WERI-Rb-1 (cell line): ENCODE measurements around the gene TCF12.
A peak's percentile ranks its signal among the peaks of the same experiment; 100 is the strongest.

ENCODE experiments used
- DNase-seq: peaks from one replicate; pipeline ENCODE4 v3.0.0-alpha.2; 2020
- H3K27ac ChIP-seq: fragments of 250-450 bp; sonication (Bioruptor Pico); 2 replicates; pipeline ENCODE4 v1.5.1; 2020; ENCODE audit warnings: mild to moderate bottlenecking, moderate library complexity
- H3K27me3 ChIP-seq: fragments of 250-450 bp; sonication (Bioruptor Pico); 2 replicates; pipeline ENCODE4 v1.5.1; 2021; ENCODE audit warnings: mild to moderate bottlenecking, low read depth, moderate library complexity; ENCODE audit not compliant: insufficient read depth, severe bottlenecking
- H3K36me3 ChIP-seq: fragments of 250-450 bp; sonication (Bioruptor Pico); 2 replicates; pipeline ENCODE4 v1.5.1; 2020; ENCODE audit warnings: mild to moderate bottlenecking, moderate library complexity
- H3K4me3 ChIP-seq: 2 replicates; pipeline ENCODE4 v1.5.1; 2011; ENCODE audit warnings: low read depth, mild to moderate bottlenecking, control low read depth, low read length
- H3K9me3 ChIP-seq: fragments of 250-450 bp; sonication (Bioruptor Pico); 2 replicates; pipeline ENCODE4 v1.5.1; 2021; ENCODE audit warnings: mild to moderate bottlenecking, moderate library complexity; ENCODE audit not compliant: severe bottlenecking
- TF ChIP-seq, protein P1 (sequence below): IDR thresholded peaks from 2 replicates; pipeline ENCODE4 v1.5.1; 2011; ENCODE audit warnings: low read depth, mild to moderate bottlenecking, control low read depth, inconsistent platforms, low read length

TCF12 gene

DNA sequence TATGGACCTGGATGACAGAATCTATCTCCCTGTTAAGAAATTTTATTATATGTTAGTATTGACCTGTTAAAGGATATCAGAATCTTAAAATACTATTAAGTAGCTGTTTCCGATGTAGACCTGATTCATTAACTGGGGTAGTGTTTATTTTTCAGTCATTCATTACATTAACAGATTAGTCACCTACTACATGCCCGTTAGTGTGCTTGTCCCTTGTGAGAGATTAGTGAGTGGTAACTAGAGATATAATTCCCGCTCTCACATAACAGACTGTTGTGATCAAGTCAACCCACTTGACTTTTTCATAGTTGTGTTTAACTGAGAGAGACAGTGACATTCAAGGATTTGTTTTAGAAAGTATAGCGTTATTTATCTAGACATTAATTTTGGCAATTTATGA, 166.8 kb downstream of the TCF12 start:
- DNase-seq, result no peak
- H3K4me3 ChIP-seq, result no peak overlapping the region; the same call in 1 of the 2 replicates
- TF ChIP-seq, protein P1, sequence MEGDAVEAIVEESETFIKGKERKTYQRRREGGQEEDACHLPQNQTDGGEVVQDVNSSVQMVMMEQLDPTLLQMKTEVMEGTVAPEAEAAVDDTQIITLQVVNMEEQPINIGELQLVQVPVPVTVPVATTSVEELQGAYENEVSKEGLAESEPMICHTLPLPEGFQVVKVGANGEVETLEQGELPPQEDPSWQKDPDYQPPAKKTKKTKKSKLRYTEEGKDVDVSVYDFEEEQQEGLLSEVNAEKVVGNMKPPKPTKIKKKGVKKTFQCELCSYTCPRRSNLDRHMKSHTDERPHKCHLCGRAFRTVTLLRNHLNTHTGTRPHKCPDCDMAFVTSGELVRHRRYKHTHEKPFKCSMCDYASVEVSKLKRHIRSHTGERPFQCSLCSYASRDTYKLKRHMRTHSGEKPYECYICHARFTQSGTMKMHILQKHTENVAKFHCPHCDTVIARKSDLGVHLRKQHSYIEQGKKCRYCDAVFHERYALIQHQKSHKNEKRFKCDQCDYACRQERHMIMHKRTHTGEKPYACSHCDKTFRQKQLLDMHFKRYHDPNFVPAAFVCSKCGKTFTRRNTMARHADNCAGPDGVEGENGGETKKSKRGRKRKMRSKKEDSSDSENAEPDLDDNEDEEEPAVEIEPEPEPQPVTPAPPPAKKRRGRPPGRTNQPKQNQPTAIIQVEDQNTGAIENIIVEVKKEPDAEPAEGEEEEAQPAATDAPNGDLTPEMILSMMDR, result no peak
- peak overlapping the region; percentile 71 for H3K27ac ChIP-seq
- H3K27me3 ChIP-seq, result no peaks in the 10 kb centered on the region
- H3K36me3 ChIP-seq, result no peaks in the 10 kb centered on the region
- H3K9me3 ChIP-seq, result no peaks in the 10 kb centered on the region

DNA sequence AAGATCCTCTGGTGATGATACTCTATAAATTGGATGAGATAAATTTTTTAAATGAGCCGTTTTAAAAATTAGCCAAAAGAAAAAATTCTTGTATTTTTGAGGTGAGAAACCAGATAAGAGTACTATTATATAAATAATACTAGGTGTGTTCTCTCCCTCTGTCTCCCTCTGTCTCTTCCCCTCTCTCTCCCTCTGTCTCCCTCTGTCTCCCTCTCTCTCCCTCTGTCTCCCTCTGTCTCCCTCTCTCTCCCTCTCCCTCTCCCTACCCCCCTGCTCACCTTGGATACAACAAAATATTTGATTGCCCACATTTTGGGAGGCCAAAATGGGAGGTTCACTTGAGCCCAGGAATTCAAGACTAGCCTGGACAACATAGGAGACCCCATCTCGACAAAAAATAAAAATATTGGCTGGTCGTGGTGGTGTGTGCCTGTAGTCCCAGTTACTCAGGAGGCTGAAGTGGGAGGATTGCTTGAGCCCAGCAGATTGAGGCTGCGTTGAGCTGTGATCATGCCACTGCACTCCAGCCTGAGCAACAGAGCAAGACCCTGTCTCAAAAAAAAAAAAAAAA, 168.5 kb downstream of the TCF12 start:
- Histone ChIP-seq H3K9me3 (no peaks in the 10 kb centered on the region), H3K36me3 (no peaks in the 10 kb centered on the region), H3K27ac (no peak overlapping the region), H3K27me3 (no peaks in the 10 kb centered on the region), H3K4me3 (no peak overlapping the region)
- no peak for DNase-seq
- TF ChIP-seq, protein P1, result no peak

DNA sequence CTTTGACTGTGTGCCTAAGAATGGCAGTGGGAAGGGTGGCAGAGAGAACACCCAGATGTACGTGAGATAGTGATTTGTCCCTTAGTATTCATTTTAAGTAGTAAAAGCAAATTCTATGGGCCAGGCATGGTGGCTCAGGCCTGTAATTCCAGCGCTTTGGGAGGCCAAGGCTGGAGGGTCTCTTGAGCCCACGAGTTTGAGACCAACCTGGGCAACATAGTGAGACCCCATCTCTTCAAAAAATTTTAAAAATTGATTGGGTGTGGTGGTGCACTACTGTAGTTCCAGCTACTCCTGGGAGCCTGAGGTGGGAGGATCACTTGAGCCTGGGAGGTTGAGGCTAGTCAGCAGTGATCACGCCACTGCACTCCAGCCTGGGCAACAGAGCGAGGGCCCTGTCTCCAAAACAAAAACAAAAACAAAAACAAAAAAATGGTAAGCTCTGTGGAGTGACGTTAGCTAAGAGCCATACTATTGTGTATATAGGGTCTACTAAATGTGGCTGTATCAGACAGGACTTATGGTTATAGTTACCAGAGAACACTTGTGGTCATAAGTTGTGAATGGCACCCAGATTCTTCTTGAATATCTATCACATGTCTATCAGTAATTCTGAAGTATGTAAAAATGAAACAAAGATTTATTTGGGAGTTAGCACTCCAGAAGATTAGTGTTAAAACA, 171.5 kb downstream of the TCF12 start:
- TF ChIP-seq, protein P1, result no peak
- H3K36me3 ChIP-seq, result peaks cover 5% of the 10 kb centered on the region; the same call in 1 of the 2 replicates
- no peaks in the 10 kb centered on the region for H3K27me3 ChIP-seq
- H3K9me3 ChIP-seq, result no peaks in the 10 kb centered on the region
- no peak overlapping the region for H3K4me3 ChIP-seq
- no peak for DNase-seq
- H3K27ac ChIP-seq, result peak overlapping the region; percentile 74

DNA sequence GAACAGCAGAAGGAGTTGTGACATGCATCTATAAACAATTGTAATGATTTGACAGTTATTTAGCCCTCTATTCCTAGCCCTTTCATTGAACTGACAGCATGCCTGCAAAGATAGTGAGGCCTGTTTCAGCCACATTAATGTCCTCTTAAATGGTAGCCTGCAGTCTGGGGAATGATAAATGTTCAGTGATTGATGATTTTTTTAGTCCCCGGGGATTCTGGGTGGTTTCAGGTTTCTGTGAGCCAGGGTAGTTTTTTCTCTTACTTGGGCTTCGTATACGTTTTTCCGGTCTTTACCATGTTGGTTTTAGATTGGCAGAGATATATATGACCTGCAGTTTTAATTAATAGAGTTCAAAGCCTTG, 172.0 kb downstream of the TCF12 start:
- TF ChIP-seq, protein P1, result no peak
- H3K4me3 ChIP-seq, result no peak overlapping the region
- H3K27me3 ChIP-seq, result no peaks in the 10 kb centered on the region
- DNase-seq, result peak; percentile 37
- peaks cover 5% of the 10 kb centered on the region; the same call in 1 of the 2 replicates for H3K36me3 ChIP-seq
- peak overlapping the region; percentile 74 for H3K27ac ChIP-seq
- H3K9me3 ChIP-seq, result no peaks in the 10 kb centered on the region

DNA sequence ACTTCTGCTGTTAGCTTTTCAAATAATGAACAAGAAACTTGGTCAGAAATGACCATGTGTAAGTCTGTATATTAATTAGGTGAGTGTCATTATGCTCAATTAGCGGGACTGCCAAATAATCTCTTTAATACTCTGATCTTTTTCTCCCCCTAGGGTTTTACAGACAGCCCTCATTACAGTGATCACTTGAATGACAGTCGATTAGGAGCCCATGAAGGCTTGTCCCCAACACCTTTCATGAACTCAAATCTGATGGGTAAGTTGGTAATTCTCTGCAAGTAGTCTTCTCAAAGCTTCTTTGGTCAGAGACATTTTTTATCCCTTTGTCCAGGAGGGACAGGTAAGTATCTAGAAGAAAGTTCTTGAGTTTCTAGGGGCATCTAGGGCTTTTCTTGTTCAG, 173.2 kb downstream of the TCF12 start:
- Histone ChIP-seq H3K27me3 (no peaks in the 10 kb centered on the region), H3K27ac (peak overlapping the region; percentile 74), H3K4me3 (peak overlapping the region; percentile 12; the same call in 1 of the 2 replicates), H3K36me3 (peaks cover 5% of the 10 kb centered on the region), H3K9me3 (no peaks in the 10 kb centered on the region)
- TF ChIP-seq, protein P1, result no peak
- peak; percentile 62 for DNase-seq

DNA sequence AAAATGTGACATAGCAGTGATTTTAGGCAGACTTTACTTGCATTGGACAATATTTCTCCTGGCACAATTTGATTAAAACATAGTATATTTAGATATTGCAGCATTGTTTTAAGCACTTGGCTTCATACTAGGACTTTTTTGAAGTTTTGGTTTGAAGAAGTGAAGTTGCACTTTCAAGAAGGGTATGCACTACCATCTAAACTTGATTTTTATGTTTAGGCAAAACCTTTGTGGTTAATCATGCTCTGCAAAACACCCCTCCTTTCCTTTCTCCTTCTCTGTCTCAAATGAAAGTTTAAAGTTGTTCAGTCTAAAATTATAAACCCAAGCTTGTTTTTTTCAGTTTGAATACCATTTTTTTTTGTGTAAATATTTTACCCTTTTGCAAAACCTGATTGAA, 173.8 kb downstream of the TCF12 start:
- Histone ChIP-seq H3K9me3 (no peaks in the 10 kb centered on the region), H3K27me3 (no peaks in the 10 kb centered on the region), H3K4me3 (no peak overlapping the region), H3K36me3 (peaks cover 5% of the 10 kb centered on the region), H3K27ac (peak overlapping the region; percentile 74)
- DNase-seq, result no peak
- TF ChIP-seq, protein P1, result no peak
